ENCODE data around the gene MARCHF5.

MARCHF5 gene

DNA sequence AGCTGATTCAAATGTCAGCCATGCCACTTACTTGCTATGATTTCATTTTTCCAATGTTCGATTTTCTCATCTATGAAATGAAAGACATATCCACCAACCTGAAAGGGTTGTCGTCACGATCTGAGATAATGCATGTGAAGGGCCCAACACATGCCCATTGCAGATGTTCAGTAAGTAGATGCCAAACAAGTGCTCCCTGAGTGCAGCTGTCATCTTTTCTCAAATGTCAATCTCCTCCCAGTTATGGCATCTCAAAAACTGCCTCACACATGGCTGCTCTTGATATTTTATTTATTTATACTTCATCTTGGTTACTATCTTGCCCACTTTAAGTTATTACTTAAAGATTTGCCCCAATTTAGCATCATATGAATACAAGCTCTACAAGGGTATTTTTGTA lies 16.9 kb upstream of the MARCHF5 start:
- Histone ChIP-seq H3K27ac (ENCODE audit: low read length) (no peak overlapping the region), H3K9ac (ENCODE audit: low read length) (no peak overlapping the region), H2AFZ (ENCODE audit: low read depth, low read length) (no peak overlapping the region), H3K36me3 (replicated peaks; ENCODE audit: low read depth, low read length) (no peaks in the 10 kb centered on the region), H3K4me2 (ENCODE audit: low read length) (no peak overlapping the region), H3K27me3 (ENCODE audit: low read depth, low read length) (no peaks in the 10 kb centered on the region), H3K4me1 (ENCODE audit: low read length) (peaks cover under 1% of the 10 kb centered on the region), H3K9me3 (ENCODE audit: insufficient read depth, low read length) (no peaks in the 10 kb centered on the region), H3K4me3 (ENCODE audit: low read length) (no peak overlapping the region), H4K20me1 (ENCODE audit: insufficient read depth, low read length) (no peaks in the 10 kb centered on the region), H3K79me2 (ENCODE audit: low read length) (no peaks in the 10 kb centered on the region)
- TF ChIP-seq, protein P1, sequence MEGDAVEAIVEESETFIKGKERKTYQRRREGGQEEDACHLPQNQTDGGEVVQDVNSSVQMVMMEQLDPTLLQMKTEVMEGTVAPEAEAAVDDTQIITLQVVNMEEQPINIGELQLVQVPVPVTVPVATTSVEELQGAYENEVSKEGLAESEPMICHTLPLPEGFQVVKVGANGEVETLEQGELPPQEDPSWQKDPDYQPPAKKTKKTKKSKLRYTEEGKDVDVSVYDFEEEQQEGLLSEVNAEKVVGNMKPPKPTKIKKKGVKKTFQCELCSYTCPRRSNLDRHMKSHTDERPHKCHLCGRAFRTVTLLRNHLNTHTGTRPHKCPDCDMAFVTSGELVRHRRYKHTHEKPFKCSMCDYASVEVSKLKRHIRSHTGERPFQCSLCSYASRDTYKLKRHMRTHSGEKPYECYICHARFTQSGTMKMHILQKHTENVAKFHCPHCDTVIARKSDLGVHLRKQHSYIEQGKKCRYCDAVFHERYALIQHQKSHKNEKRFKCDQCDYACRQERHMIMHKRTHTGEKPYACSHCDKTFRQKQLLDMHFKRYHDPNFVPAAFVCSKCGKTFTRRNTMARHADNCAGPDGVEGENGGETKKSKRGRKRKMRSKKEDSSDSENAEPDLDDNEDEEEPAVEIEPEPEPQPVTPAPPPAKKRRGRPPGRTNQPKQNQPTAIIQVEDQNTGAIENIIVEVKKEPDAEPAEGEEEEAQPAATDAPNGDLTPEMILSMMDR (IDR thresholded peaks at IDR 0.05; ENCODE audit: low read depth, low read length) = no peak
- no peak for TF ChIP-seq EZH2phosphoT487 (IDR thresholded peaks at IDR 0.05; ENCODE audit: low read depth)

DNA sequence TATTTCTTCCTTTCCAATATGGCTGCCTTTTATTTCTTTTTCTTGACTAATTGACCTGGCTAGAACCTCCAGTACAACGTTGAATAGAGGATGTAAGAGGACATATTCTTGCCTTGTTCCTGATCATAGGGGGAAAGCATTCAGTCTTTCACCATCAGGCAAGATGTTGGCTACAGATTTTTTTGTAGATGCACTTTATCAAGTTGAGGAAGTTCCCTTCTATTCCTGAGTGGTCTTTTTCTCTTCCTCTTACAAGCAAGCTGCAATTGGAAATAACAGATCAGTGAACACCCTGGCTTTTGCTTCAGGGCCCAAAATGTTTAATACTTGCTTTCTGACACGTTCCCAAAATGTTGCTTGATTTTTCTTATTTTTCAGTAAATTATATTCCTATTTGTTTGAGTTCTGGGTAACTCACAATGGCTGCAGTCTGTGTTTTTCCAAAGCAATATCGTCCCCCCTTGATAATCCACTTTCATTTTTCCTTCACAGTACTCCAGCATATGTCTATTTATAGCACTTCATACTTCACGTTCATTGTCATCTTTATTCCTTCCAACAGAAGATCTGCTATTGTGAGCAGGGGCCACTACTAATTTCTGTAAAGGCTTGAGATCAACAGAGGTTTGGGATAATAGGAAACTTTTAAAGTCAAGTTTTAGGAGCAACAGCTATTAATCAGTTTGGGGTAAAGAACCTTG lies 11.8 kb upstream of the MARCHF5 start:
- Histone ChIP-seq H4K20me1 (ENCODE audit: insufficient read depth, low read length) (no peaks in the 10 kb centered on the region), H3K79me2 (ENCODE audit: low read length) (no peaks in the 10 kb centered on the region), H3K4me1 (ENCODE audit: low read length) (no peaks in the 10 kb centered on the region), H3K27ac (ENCODE audit: low read length) (no peak overlapping the region), H3K4me2 (ENCODE audit: low read length) (no peak overlapping the region), H3K9ac (ENCODE audit: low read length) (no peak overlapping the region), H3K4me3 (ENCODE audit: low read length) (no peak overlapping the region), H3K27me3 (ENCODE audit: low read depth, low read length) (no peaks in the 10 kb centered on the region), H2AFZ (ENCODE audit: low read depth, low read length) (no peak overlapping the region), H3K9me3 (ENCODE audit: insufficient read depth, low read length) (no peaks in the 10 kb centered on the region), H3K36me3 (replicated peaks; ENCODE audit: low read depth, low read length) (no peaks in the 10 kb centered on the region)
- TF ChIP-seq EZH2phosphoT487 (IDR thresholded peaks at IDR 0.05; ENCODE audit: low read depth) = no peak
- TF ChIP-seq, protein P1 (IDR thresholded peaks at IDR 0.05; ENCODE audit: low read depth, low read length) = no peak

DNA sequence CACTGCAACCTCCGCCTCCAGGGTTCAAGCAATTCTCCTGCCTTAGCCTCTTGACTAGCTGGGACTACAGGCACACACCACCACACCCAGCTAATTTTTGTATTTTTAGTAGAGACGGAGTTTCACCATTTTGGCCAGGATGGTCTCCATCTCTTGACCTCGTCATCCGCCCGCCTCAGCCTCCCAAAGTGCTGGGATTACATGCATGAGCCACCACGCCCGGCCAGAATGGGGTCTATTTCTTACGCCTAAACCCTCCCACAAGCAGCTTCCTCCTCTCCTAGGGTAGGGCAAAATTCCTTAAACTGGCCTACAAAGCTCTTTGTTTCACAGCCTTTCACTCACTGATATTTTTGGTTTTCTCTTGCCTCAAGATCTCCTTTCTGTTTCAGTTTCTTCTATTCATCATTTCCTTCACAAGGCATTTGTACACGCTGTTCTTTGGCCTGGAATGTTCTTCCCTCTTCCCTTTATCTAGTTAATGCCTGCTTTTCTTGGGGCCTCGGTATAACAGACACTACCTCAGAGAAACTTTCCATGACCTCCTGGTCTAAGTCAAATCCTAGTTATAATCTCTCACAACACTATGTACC lies 6.8 kb upstream of the MARCHF5 start:
- no peak overlapping the region for H2AFZ ChIP-seq (ENCODE audit: low read depth, low read length)
- H4K20me1 ChIP-seq (ENCODE audit: insufficient read depth, low read length) = no peaks in the 10 kb centered on the region
- no peaks in the 10 kb centered on the region for H3K79me2 ChIP-seq (ENCODE audit: low read length)
- no peaks in the 10 kb centered on the region for H3K36me3 ChIP-seq (replicated peaks; ENCODE audit: low read depth, low read length)
- H3K9ac ChIP-seq (ENCODE audit: low read length) = no peak overlapping the region
- no peak overlapping the region for H3K4me3 ChIP-seq (ENCODE audit: low read length)
- no peaks in the 10 kb centered on the region for H3K4me1 ChIP-seq (ENCODE audit: low read length)
- no peaks in the 10 kb centered on the region for H3K27me3 ChIP-seq (ENCODE audit: low read depth, low read length)
- no peak for TF ChIP-seq EZH2phosphoT487 (IDR thresholded peaks at IDR 0.05; ENCODE audit: low read depth)
- TF ChIP-seq, protein P1 (IDR thresholded peaks at IDR 0.05; ENCODE audit: low read depth, low read length) = no peak
- H3K27ac ChIP-seq (ENCODE audit: low read length) = no peak overlapping the region
- peak overlapping the region; percentile 26; the same call in 1 of the 2 replicates for H3K4me2 ChIP-seq (ENCODE audit: low read length)
- H3K9me3 ChIP-seq (ENCODE audit: insufficient read depth, low read length) = no peaks in the 10 kb centered on the region

DNA sequence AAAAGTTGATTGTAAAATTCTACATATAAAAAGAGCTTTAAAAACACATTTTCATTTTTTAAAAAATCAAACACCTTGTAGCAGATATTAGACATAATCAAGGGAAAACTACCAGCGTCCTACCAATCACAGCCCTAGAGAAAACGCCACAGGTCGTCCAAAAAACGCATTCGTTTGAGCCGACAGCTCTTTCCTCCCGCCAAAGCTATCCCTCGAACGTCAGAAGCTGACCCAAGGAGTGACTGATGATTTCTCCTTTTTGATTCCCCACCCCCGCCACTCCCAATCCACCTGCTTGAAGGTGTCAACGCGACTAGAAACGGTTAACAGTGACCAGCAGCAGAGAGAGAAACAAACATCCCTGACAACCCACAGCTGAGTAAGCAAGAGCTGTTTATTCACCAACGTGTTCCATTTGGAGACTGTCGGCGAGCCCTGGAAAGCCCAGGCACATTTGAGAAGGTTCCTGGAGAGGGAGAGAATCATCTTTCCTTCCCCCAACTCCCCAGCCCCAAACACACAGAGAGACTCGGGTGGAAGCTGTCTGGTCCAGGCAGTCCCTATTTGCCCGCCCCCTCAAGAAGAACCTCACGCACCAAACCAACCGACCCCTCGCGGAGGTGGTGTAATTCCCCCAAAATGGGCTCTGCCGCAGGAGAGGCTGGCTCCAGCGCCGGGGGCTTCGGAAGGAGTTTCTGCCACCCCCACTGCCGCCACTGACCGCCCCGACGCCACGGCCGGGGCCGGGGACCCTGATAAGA lies 711 bp upstream of the MARCHF5 start:
- Histone ChIP-seq H2AFZ (ENCODE audit: low read depth, low read length) (peak overlapping the region; percentile 89), H3K4me2 (ENCODE audit: low read length) (peak overlapping the region; percentile 97), H3K4me3 (ENCODE audit: low read length) (peak overlapping the region; percentile 92), H3K79me2 (ENCODE audit: low read length) (peaks cover 26% of the 10 kb centered on the region), H3K4me1 (ENCODE audit: low read length) (peaks cover 3% of the 10 kb centered on the region; the same call in 1 of the 2 replicates), H3K36me3 (replicated peaks; ENCODE audit: low read depth, low read length) (peaks cover 3% of the 10 kb centered on the region), H3K27me3 (ENCODE audit: low read depth, low read length) (no peaks in the 10 kb centered on the region), H4K20me1 (ENCODE audit: insufficient read depth, low read length) (peaks cover 6% of the 10 kb centered on the region; the same call in 1 of the 2 replicates), H3K9me3 (ENCODE audit: insufficient read depth, low read length) (no peaks in the 10 kb centered on the region), H3K27ac (ENCODE audit: low read length) (no peak overlapping the region), H3K9ac (ENCODE audit: low read length) (peak overlapping the region; percentile 73)
- TF ChIP-seq EZH2phosphoT487 (IDR thresholded peaks at IDR 0.05; ENCODE audit: low read depth) = no peak
- TF ChIP-seq, protein P1 (IDR thresholded peaks at IDR 0.05; ENCODE audit: low read depth, low read length) = no peak

Measured in OCI-LY3 (cell line).